ENCODE results near the gene POLR2E. TPM values are rescaled to one million over a fixed set of nuclear protein-coding genes. Genes with fewer than 3 reads are reported as not detected.

POLR2E gene
- total RNA-seq, 3 donors from 2014 or later, result 108 to 138 (median 133) TPM

GRCh38 chr19:1073063-1073955 lies 21.9 kb downstream of the POLR2E start:
- no peak for TF ChIP-seq CTCF (IDR thresholded peaks at IDR 0.05)
- peaks cover 40% of the 10 kb centered on the region for H3K4me1 ChIP-seq (ENCODE audit: low read depth)
- H3K9me3 ChIP-seq, result no peaks in the 10 kb centered on the region

GRCh38 chr19:1072371-1073015 lies 22.7 kb downstream of the POLR2E start:
- TF ChIP-seq CTCF (IDR thresholded peaks at IDR 0.05), result no peak
- Histone ChIP-seq H3K36me3 (ENCODE audit: low read depth) (no peaks in the 10 kb centered on the region), H3K9me3 (no peaks in the 10 kb centered on the region), H3K4me1 (ENCODE audit: low read depth) (peaks cover 39% of the 10 kb centered on the region), H3K4me3 (no peak overlapping the region)
- ATAC-seq, result no peak
- intact Hi-C loops (cut with DNase I, micrococcal nuclease), result no loop called here
- no peak for DNase-seq

More at GRCh38 chr19:1073063-1073955, 21.9 kb downstream of the POLR2E start:
- H3K4me3 ChIP-seq, result no peak overlapping the region
- DNase-seq (peak in 1 of 3 donors; percentile 62), ATAC-seq (no peak)
- intact Hi-C loops (cut with DNase I, micrococcal nuclease), result no loop called here
- H3K36me3 ChIP-seq (ENCODE audit: low read depth), result no peaks in the 10 kb centered on the region

- TF ChIP-seq CTCF (IDR thresholded peaks at IDR 0.05), result no peak
- no peak overlapping the region for H3K4me3 ChIP-seq
- ATAC-seq (no peak), DNase-seq (peak in 1 of 3 donors; percentile 67)
- H3K4me1 ChIP-seq (ENCODE audit: low read depth), result peaks cover 49% of the 10 kb centered on the region
- intact Hi-C loops (cut with DNase I, micrococcal nuclease), result no loop called here
- no peaks in the 10 kb centered on the region for H3K36me3 ChIP-seq (ENCODE audit: low read depth)
- H3K9me3 ChIP-seq, result no peaks in the 10 kb centered on the region
These were observed 24.0 kb downstream of the POLR2E start for GRCh38 chr19:1070931-1071791.

GRCh38 chr19:1070576-1070930 lies 24.6 kb downstream of the POLR2E start:
- ATAC-seq, result no peak
- Histone ChIP-seq H3K4me1 (ENCODE audit: low read depth) (peaks cover 49% of the 10 kb centered on the region), H3K9me3 (no peaks in the 10 kb centered on the region), H3K36me3 (ENCODE audit: low read depth) (no peaks in the 10 kb centered on the region), H3K4me3 (no peak overlapping the region)
- no peak for TF ChIP-seq CTCF (IDR thresholded peaks at IDR 0.05)
- intact Hi-C loops (cut with DNase I, micrococcal nuclease), result no loop called here
- no peak for DNase-seq

- ATAC-seq (peak; percentile 59), DNase-seq (peak; percentile 72 to 92 (median 81))
- no peak for TF ChIP-seq CTCF (IDR thresholded peaks at IDR 0.05)
- Histone ChIP-seq H3K9me3 (no peaks in the 10 kb centered on the region), H3K4me1 (ENCODE audit: low read depth) (peaks cover 48% of the 10 kb centered on the region), H3K4me3 (no peak overlapping the region), H3K36me3 (ENCODE audit: low read depth) (no peaks in the 10 kb centered on the region)
- intact Hi-C loops (cut with DNase I, micrococcal nuclease), result no loop called here
These were observed 26.0 kb downstream of the POLR2E start for GRCh38 chr19:1069009-1069779.
